PFSK-1 (cell line): ENCODE results near the gene HS3ST3B1.

Experiments
- FOXP2 ChIP-seq: optimal IDR thresholded peaks from 2 replicates; pipeline ENCODE3; 2011; ENCODE audit warnings: borderline replicate concordance, control low read depth, inconsistent platforms; ENCODE audit not compliant: insufficient read depth; ENCODE audit errors: extremely low read length, extremely low read depth
- POLR2AphosphoS5 ChIP-seq: IDR thresholded peaks from 2 replicates; pipeline ENCODE4 v1.6.1; 2012; ENCODE audit warnings: low read depth, mild to moderate bottlenecking, control low read depth, low read length, moderate library complexity
- REST ChIP-seq, 2 experiments: IDR thresholded peaks; 2 replicates each; pipeline versions ENCODE4 v1.6.1 to v1.8.0; 2011 to 2012; ENCODE audit warnings: low read depth in 2 of 2, low read length in 2 of 2, control low read depth in 1 of 2, inconsistent platforms in 1 of 2, mild to moderate bottlenecking in 1 of 2, moderate library complexity in 1 of 2; ENCODE audit not compliant: insufficient read depth in 1 of 2
- SIN3A ChIP-seq: IDR thresholded peaks from 2 replicates; pipeline ENCODE4 v1.6.1; 2012; ENCODE audit warnings: mild to moderate bottlenecking, low read length, moderate library complexity, borderline replicate concordance; ENCODE audit not compliant: insufficient read depth
- TAF1 ChIP-seq: IDR thresholded peaks from 2 replicates; pipeline ENCODE4 v1.6.1; 2012; ENCODE audit warnings: low read length, control low read depth, borderline replicate concordance; ENCODE audit not compliant: insufficient read depth

HS3ST3B1 gene

GRCh38 chr17:14374268-14374667, 73.4 kb downstream of the HS3ST3B1 start:
- TF ChIP-seq POLR2AphosphoS5 = no peak
- no peak for TF ChIP-seq SIN3A
- TF ChIP-seq TAF1 = no peak
- TF ChIP-seq FOXP2 = no peak
- no peak for TF ChIP-seq REST (IDR thresholded peaks at IDR 0.05; ENCODE audit: insufficient read depth in 1 of 2, low read depth in 2 of 2, low read length in 2 of 2)

GRCh38 chr17:14376666-14377065, 75.8 kb downstream of the HS3ST3B1 start:
- TF ChIP-seq POLR2AphosphoS5 = no peak
- no peak for TF ChIP-seq TAF1
- TF ChIP-seq REST (IDR thresholded peaks at IDR 0.05; ENCODE audit: insufficient read depth in 1 of 2, low read depth in 2 of 2, low read length in 2 of 2) = no peak
- TF ChIP-seq FOXP2 = no peak

GRCh38 chr17:14381606-14382005, 80.7 kb downstream of the HS3ST3B1 start:
- TF ChIP-seq REST (IDR thresholded peaks at IDR 0.05; ENCODE audit: insufficient read depth in 1 of 2, low read depth in 2 of 2, low read length in 2 of 2) (no peak), SIN3A (no peak), POLR2AphosphoS5 (no peak), FOXP2 (no peak), TAF1 (no peak)

- TF ChIP-seq SIN3A (no peak), REST (IDR thresholded peaks at IDR 0.05; ENCODE audit: insufficient read depth in 1 of 2, low read depth in 2 of 2, low read length in 2 of 2) (no peak), FOXP2 (no peak), TAF1 (no peak), POLR2AphosphoS5 (no peak)
Observed at GRCh38 chr17:14387036-14387435, 86.2 kb downstream of the HS3ST3B1 start.

GRCh38 chr17:14389681-14390080, 88.8 kb downstream of the HS3ST3B1 start:
- TF ChIP-seq REST (IDR thresholded peaks at IDR 0.05; ENCODE audit: insufficient read depth in 1 of 2, low read depth in 2 of 2, low read length in 2 of 2) = no peak
- no peak for TF ChIP-seq FOXP2
- no peak for TF ChIP-seq TAF1
- TF ChIP-seq SIN3A = no peak
- no peak for TF ChIP-seq POLR2AphosphoS5
